CD4-positive, alpha-beta T cell treated with Interleukin-4 for 1 hour (primary cell): ENCODE results near the gene RFX2.

ENCODE experiments used
- DNase-seq, 2 donors: peaks; one replicate each; pipeline ENCODE4 v3.0.0-alpha.2; 2020 to 2022

RFX2 gene

GRCh38 chr19:6103217-6103644 is 7.1 kb downstream of the RFX2 start:
- no peak for DNase-seq

DNA sequence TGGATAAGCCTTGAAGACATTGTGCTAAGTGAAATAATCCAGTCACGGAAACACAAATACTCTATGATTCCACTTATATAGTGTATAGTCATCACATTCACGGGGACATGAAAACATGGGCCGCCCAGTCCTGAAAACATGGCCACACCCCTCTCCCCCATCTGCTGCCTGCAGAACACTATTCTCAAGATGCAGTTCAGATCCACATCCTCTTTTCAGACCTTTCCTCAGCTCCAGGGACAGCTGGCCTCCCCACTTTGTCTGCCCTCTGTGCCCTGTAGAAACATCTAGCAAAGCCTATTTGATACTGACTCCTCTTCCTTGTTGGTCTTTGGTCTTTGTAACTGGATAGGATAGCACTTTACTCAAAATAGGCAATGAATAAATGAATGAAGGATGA is 8.3 kb downstream of the RFX2 start:
- no peak for DNase-seq

DNA sequence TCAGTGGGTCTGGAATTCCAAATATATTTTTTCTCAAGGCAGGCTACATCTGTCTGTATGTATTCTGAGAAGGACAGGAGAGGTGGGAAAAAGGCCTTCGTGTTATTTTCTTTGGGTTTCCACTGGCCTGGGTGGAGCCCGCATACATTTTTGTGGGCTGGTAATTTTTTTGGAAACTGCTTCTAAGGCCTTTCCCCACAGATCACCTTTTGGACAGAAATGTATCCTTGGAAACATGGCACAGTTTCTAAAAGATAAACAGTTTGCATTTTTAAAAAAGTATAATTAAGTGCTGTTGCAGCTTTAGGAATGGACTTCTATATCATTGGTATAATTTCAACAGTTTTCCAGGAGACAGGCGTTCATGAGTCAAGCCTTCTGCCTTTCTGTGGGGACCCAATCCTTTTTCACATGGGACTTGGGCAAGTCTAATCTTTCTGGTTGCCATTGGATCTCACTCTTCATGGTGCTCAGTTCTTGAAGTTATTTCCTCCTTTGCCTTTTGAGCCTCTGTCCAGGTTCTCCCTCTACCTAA is 8.9 kb downstream of the RFX2 start:
- DNase-seq, result no peak

DNA sequence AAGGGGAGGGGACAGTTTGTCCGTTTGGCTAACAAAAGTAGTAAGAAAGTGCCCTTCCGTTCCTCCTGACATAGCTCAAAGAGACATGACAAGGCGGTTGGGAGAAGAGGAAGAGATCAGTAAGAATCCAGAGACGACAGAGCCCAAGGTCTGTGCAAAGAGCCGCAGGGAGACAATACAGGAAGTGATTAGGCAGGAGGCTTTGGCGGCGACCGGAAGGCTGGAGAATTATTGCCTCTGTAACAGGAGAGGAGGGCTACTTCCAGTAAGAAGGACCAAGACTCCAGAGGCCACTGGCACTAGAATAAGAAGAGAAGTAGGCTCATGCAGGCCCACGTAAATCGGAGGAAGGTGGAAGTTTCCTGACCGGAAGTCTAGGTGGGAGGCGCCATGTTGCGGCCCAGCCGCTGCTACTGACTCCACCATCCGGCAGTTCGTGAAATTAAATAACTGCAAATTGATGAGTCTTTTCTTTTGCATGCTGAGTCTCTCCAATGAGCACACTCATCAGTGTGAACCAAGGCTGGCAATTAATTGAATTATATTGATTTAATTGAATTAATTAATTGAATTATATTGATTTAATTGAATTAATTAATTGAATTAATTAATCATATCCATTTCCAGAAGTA is 9.9 kb downstream of the RFX2 start:
- peak; percentile 45 to 51 for DNase-seq

DNA sequence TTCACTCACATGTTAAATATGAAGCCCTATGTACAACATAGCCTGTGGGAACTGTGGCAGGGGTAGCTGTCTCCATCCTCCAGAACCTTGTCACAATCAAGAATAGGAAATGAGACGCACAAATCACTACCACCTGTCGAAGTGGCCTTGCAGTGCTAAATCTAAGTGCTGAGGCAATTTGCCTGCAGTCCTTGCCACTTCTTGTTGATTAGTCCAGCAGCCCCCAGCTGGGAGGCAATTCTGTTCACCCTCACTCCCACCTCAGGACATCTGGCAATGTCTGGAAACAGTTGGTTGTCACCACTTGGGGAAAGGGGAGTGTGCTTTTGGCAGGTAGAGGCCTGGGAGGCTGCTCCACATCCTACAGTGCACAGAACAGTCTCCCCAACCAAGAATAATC is 10.7 kb downstream of the RFX2 start:
- no peak for DNase-seq

DNA sequence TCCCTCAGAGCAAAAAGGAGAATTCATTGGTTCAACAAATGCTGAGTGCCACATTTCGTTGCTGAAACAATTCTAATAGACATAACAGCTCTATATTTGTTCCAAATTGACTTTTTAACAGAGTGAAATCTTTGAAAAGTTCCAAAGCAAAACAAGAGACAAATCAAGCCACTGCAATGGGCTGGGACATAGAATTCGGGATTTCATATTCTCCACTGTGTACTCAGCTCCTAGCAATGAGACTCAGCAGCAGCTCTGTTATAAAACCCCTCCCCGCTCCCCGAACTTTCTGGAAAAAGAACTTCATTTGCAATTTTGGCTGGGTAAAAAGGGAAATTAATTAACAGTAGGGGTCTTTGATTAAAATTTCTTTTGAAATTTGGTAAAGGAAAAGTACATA is 11.3 kb downstream of the RFX2 start:
- no peak for DNase-seq

GRCh38 chr19:6098574-6098973 is 11.7 kb downstream of the RFX2 start:
- no peak for DNase-seq

DNA sequence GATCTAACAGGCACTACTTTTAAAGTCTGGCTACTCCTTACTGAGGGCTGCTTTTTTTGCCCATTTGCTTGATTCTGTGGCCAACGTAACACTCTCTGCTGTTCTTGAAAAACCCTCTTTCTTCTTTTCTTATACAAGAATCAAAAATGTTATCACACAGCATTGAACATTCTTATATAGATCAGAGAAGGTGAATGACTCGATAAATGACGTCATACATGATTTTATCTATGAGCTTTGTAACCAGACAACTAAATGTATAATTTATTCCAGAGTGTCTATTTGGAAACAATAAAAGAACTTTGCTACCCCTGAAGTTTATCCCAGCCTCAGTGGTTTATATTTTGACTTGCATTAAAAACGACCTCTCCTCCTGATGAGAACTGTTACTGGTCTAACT is 12.4 kb downstream of the RFX2 start:
- DNase-seq, result no peak

- DNase-seq, result no peak
These were observed 14.5 kb downstream of the RFX2 start for GRCh38 chr19:6095760-6096159.

- no peak for DNase-seq
These were observed 17.7 kb downstream of the RFX2 start for GRCh38 chr19:6092329-6093286.

GRCh38 chr19:6091771-6092291 is 18.5 kb downstream of the RFX2 start:
- no peak for DNase-seq

GRCh38 chr19:6090634-6091033 is 19.7 kb downstream of the RFX2 start:
- no peak for DNase-seq

DNA sequence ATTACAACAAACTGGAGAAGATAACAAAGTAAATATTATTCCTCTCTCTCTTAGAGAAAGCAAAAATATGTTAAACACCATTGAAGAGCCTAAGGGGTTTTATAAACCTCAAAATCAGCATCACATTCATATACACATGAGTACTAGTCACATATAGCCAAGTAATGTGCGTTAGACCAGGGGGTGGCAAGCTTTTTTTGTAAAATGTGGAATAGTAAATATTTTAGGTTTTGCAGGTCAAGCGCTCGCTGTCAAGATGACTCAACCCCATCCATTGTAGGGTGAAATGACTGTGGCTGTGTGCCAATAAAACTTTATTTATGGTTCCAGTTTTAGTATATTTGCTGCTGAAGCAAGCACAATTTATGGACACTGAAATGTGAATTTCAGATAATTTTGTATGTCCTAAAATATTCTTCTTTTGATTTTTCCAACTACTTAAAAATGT is 21.7 kb downstream of the RFX2 start:
- no peak for DNase-seq

- DNase-seq, result peak; percentile 35 to 43
These were observed 23.2 kb downstream of the RFX2 start for GRCh38 chr19:6087074-6087571.

DNA sequence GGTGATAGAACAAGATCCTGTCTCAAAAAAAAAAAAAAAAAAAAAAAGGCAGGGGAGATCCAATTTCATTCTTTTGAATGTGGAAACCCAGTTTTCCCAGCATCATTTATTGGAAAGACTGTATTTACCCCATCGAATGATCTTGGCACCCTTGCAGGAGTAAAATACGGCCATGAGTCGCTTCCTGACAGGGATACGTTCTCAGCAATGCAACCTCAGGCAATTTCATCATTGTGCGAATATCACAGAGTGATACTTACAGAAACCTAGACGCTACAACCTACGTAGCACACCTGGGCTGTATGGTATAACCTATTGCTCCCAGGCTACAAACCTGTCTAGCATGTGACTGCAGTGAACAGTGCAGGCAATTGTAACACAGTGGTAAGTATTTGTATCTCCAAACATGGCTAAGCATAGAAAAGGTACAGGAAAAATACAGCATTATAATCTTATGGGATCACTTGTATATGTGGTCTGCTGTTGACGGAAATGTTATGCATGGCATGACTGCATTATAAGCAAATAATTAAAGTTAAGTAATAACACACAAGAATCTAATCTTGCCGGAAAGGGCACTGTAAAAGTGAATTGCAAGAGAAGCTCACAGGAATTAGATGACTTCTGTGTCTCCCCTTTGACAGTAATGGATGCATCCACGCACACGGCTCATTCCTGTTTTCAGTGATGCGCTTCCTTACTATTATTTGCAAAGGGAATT is 24.1 kb downstream of the RFX2 start:
- no peak for DNase-seq

GRCh38 chr19:6084821-6085220 is 25.5 kb downstream of the RFX2 start:
- no peak for DNase-seq

DNA sequence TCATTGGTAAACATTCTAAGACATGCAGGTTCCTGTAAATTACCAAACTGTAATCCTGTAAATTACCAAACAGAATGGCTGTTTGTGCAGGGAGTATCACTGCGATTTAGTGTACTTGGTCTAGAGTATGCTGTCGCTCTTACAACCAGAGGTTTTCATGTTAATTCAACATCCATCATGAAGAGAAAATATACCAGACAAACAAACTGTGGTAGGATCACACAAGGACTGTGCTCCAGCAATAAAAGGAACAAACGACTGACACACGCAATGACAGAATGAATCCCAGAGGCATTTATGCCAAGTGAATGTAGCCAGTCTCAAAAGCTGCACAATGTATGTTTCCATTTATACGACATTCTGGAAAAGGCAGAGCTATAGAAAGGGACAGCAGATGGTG is 31.2 kb downstream of the RFX2 start:
- DNase-seq, result no peak

DNA sequence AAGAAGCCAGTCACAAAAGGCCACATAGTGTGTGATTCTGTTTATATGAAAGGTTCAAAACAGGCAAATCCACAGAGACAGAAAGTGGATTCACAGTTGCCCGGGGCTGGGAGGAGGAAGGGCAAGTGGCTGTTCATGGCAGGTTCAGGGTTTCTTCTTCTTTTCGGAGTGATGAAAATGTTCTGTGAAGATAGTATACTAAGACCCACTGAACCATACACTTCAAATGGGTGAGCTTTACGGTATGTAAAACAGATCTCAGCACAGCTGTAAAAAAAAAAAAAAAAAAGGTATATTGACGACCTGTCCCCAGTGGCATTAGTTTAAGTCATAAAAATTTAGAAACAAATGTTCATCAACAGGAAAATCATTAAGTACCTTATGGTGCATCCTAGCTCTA is 32.2 kb downstream of the RFX2 start:
- no peak for DNase-seq

DNA sequence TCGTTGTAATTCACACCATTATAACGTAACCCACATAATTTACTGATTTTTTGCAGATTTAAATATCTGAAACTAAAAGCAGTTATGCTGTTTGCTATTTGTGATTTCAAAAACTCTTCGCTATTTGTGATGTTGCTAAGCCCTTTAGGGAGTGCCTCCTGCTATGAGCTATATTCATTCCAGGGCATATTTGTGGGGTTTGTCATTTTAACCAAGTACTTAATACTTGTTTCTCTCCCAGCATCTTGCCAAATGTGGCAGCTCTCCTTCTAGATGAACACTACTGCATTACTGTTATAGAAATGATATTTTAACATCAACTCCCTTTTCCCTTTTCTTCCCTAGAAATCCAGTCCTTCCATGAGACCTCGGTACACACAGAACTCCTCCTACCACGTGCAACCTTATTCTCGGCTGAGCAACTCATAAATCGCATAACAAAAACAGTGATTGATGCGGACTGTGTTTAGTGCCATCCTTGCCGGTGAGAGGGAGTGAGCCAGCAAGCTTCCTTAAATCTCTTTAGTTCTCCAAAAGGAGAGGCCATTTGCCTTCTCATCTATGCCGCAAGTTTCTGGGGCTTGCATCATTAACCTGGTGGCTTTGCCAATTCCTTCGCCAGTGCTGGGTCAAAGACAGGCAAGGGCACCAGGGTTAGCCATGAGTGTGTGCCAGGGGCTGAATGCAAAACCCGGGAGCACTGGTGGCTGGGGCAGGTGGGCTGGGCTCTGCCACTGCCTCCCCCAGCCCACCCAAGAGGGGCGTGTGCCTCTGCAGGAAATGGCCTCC is 33.4 kb downstream of the RFX2 start:
- DNase-seq, result peak in 1 of 2 donors; percentile 44

DNA sequence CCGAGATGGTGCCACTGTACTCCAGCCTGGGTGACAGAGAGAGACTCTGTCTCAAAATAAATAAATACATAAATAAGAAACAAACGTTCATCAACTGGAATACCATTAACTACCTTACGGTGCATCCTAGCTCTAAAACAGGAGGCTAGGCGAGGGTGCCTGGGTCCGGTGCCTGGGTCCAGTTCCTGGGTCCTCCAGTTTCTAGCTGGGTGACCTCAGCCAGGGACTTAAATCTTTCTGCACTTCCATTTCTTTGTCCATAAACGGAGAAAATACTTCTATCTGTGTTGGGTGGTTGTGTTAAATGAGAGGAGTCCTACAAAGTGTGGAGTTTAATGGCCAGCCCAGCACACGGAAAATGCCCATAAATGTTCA is 34.0 kb downstream of the RFX2 start:
- DNase-seq, result no peak

DNA sequence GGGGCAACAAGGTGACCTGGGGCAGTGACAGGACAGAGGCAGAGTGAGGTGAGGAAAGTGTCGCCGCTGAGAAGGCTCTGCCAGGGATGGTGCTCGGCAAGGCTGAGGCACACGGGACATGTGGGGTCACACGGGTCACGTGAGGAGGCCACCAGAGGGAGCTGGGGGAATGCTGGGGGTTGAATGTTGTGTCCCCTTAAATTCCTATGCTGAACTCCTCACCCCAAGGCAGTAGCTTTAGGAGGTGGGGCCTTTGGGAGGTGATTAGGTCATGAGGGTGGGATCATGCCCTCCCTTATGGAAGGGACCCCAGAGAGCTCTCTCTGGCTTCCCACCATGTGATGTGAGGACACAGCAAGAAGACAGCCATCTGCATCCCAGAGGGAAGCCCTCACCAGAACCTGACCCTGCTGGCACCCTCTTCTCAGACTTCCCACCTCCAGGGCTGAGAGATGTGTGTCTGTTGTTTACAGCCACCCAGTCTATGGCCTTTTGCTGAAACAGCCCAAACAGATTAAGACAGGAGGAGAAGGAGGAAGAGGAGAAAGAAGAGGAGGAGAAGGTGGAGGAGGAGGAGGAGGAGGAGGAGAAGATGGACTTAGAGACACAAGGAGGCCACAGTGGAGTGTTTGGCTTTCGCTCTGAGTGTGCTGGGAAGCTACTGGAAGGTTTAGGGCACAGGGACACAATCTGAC is 35.4 kb downstream of the RFX2 start:
- DNase-seq, result no peak
